KBM-7 (cell line): ENCODE results near the gene ADAMTSL1.

Experiments
- DNase-seq: peaks from one replicate; pipeline ENCODE4 v3.0.0-alpha.2; 2015
- in situ Hi-C: fragments of 300-500 bp; cut with MboI; formaldehyde crosslinking; loops from 2 replicates; pipeline ENCODE4 v1.14.3; 2020; ENCODE audit warnings: low sequenced_read_pairs, low pct_unique_long_range_greater_than_20kb, mixed read lengths

The ADAMTSL1 gene

DNA sequence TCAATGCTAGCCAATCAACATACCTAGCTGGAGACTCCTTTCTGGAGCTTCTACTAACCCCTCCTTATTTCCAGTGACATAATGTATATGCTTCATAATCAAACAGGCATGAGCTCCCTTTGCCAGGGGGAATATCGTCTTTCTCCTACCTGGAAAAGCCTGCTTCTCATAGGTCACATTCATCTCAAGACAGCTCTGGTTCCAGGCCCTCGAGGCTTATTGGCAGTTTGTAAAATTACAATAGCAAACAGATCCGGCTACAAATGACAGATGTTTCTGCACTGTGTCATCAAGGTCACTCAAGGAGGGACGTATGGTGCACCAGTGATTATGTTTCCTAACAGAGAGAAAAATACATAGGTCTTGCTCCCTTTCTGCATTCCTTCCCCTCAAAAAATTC lies 419.1 kb downstream of the ADAMTSL1 start:
- in situ Hi-C loops = no loop called here

DNA sequence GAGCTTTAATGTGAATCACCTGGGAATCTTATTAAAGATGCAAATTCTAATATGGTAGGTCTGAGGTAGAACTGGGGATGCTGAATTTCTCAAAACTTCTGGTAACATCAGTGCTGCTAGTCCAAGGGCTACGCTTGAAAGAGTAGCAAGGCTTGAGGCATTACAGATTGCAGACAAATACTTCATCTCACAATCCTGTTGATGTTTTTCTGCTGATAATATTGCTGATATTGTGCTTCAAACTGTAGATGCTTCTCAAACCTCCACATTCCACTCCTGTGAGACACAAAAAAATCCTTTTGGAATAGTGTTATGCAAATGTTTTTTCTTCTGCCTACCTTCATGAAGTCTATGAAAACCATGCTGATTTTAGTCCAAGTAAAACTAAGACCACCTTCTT lies 419.5 kb downstream of the ADAMTSL1 start:
- in situ Hi-C loops = no loop called here
- DNase-seq = no peak

More for the DNA sequence above, 419.1 kb downstream of the ADAMTSL1 start:
- no peak for DNase-seq

DNA sequence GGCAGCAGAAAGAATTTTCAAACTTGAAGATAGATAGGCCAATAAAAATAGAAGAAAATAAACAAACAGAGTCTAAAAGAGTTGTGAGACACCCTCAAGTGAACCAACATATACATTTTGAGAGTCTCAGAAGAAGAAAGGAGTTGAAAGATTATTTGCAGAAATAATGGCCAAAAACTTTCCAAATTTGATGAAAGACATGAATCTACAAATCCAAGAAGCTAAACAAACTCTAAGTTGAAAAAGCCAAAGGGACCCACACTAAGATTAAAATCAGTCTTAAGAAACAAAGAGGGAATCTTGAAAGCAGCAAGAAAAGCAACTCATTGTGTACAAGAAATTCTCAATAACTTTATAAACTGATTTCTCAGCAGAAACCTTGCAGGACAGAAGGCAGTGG lies 422.1 kb downstream of the ADAMTSL1 start:
- in situ Hi-C loops = no loop called here
- no peak for DNase-seq

DNA sequence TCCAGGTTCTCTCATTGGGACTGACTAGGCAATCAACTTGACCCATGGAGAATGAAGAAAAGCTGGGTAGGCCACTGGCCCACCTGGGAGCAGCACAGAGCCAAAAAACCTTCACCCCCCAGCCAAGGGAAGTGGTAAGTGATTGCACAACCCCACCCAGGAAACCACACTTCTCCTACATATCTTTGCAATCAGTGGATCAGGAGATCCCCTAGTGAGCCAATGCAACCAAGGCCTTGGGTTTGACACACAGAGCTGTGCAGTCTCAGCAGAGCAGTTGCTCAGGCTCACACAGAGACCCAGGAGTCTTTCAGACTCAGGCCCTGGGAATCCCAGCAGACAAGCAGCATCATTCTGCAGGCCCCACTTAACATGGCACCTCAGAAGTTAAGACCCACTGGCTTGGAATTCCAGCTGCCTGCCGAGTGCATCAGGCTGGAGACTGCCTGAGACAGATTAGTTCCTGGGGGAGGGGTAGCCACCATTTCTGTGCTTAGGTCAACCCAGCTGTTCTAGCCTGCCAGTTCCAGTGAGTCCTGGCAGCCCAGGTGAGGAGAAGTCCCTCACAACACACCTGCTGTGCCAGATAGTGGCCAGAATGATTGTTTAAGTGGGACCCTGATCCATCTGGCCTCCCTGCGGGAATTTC lies 422.7 kb downstream of the ADAMTSL1 start:
- DNase-seq = no peak
- in situ Hi-C loops = no loop called here

DNA sequence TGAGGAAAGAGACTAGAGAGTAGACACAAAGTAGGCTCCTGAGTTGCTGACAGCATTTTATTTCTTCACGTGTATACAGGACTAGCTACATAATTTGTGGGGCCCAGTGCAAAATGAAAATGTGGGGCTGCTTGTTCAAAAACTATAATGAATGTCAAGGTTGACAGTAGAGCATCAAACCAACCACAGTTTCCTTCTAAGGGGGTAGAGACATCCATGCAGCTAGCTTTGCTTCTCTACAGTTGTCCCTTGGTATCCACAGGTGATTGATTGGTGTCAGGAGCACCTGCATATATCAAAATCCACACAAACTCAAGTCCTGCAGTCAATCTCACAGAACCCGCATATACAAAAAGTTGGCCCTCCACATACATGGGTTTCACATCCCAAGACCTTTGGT lies 429.5 kb downstream of the ADAMTSL1 start:
- in situ Hi-C loops = no loop called here
- DNase-seq = no peak

DNA sequence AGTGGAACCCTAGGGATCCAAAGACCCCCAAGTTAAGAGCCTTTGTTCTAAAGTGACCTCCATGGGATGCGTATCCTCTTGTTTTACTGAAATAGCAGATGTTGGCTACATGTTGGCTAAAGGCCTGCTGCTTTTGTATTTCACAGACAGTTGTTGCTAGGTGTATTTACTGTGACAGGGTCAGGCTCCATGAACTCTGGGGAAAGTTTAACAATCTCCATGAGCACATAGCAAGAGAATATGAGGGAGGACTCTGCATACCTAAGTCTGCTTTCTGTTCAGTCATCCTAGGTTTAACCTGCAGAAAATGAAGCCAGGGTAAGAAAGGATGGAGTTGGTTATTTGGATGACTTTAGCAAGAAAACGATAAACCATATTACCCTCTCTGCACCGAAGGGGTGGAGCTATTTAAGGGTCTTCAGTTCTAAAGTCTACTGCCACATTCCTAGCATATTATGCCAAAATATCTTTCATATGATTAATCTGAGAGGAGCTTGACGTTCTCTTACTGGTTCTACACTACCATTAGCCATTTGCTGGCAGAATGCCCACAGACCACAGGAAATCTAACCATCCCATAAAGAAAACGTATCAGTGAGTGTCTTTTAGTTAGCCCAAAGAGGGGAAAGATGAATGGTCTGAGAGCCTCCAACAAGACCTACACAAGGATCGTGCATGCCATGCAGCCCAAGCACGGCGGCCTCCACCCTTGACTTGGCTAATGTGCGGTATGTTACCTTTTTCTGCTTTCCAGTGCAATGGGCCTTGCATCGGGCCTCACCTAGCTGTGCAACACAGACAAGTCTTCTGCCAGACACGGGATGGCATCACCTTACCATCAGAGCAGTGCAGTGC lies 431.3 kb downstream of the ADAMTSL1 start:
- in situ Hi-C loops = no loop called here

DNA sequence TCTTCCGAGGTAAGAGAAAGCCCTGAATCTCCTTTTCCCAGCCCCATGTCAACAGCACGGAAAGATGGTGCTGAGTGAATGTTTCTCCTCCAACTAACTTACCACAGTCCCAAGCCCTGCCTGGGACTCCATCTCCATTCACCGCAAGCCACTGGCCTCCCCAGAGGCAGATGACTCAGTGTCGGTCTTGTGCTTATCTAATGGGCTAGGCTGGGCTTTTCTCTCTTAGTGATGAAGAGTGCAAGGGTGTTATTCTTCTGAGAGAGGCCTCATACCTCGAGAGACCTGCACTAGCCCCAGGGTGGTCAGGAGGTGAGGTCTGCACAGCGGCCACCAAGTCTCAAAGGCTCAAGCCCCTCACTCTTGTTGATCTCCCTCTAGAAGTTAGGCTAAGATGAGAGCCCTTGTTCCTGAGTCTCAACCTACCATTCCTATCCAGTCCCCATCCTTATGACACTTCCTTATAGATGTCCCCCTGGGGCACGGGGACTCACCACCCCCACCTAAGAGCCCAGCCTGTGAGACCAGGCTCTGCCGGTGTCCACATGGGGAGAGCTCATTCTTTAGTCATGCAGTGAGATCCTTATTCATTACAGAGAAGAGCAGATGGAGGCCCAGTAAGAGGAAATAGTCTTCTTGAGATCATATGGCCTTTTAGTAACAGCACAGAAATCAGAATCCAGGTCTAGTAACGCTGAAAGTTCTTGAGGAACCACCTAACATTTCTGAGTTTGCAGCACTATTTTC lies 432.1 kb downstream of the ADAMTSL1 start:
- no peak for DNase-seq
- in situ Hi-C loops = no loop called here

More for the DNA sequence above, 431.3 kb downstream of the ADAMTSL1 start:
- no peak for DNase-seq

DNA sequence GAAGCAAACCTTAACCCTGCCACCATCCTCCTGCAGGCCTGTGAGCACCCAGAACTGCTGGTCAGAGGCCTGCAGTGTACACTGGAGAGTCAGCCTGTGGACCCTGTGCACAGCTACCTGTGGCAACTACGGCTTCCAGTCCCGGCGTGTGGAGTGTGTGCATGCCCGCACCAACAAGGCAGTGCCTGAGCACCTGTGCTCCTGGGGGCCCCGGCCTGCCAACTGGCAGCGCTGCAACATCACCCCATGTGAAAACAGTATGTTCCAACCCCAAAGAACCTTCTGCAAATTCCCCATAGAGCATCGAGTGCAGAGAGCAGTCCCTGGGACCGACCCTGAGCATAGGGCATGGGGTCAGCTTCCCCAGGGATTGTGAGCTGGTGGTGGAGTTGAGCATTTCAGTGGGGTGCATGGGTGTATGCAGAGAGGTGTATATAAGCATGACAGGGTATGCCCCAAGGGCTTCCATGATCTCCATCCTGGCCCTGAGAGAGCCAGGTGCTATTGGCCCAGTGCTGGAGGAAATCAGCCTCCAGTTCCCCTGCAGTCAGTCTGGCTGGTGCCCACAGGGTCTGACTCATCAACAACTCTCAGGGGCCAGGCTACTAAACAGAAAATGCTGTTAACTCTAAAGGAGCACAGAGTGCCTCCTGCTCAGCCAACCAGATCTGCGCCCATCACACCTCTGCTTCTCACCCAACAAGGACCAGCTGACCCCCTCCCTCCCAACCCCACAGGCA lies 432.9 kb downstream of the ADAMTSL1 start:
- DNase-seq = no peak
- in situ Hi-C loops = no loop called here

DNA sequence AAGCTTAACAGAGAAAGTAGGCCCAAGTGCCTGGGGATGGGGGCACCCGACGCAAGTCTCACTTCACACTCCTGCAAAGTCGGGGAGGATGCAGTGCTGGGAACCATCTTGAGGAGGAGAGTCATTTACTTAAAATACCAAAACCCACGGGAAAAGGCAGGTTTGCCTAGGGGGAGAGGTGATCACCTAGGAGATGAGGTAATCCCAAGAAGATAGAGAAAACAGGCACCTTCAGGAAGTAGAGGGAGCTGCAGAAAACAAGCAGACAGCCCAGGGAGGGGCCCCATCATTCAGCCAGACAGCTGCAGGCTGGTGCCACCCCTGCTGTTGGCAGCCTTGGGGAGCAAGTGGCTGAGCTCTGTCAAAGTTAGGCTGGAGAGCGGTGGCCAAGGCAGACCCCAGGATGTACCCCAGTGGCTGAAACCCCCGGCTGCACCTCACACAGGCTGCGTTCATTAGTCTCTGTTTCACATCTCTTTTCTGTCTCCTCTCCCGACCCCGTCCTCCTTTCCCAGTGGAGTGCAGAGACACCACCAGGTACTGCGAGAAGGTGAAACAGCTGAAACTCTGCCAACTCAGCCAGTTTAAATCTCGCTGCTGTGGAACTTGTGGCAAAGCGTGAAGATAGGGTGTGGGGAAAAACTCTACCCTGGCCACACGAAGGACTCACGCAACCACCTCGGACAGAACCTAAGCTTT lies 434.1 kb downstream of the ADAMTSL1 start:
- in situ Hi-C loops = no loop called here
- DNase-seq = no peak

DNA sequence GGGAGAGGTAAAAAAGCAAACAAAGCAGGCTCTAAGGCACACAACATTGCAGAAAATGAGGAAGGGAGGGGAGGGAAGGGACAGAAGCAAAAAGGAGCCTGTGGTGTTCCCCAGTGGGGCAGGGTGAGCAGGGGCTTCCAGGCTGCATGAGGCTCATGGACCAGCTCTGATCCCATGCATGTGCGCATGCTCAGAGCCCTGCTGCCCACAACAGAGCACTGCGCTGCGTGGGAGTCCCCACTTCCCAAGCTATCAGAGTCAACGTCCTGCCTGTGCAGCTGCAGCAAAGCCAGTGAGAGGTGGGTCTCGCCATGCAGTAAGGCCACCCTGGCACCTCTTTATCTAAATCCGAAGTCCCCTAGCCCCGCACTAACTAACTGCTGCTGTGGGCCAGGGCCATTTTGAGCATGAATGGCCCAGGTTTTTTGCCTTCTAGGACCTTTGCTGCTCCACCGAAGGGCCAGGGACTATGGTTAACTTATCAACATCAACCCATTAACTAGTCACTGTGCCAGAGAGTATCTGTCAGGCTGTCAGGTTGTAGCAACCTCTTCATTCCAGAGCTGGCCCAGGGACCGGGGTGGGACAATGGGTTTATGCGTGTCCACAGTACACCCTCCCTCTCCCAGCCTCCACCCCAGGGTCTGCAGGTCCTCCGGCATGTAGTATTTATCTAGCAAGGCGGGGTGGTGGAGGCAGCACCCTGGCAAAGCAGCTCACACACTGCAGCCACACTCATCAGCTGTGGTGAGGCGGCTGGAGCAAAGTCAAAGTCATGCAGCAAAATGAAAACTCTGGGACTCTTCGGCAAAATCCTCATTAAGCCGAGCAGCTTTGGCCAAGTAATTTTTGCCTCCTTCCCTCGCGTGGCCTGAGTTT lies 435.4 kb downstream of the ADAMTSL1 start:
- no peak for DNase-seq
- in situ Hi-C loops = no loop called here

DNA sequence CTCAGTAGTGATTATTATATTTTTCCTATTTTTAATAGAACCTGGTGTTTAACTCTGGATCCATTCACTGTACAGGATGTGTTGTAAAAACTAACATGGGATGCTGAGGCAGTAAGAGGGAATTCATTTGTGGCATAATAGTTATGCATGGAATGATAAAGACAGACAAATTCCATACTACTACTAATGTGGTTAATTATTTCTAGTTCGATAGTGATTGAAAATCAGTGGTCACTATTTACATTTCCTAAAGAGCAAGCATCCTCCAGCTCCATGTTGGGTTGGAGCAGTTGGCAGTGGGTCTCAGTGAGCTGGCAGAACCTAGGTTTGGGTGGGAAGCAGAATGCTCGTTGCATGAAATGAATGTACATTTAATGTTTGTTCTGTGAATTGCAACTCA lies 436.5 kb downstream of the ADAMTSL1 start:
- DNase-seq = no peak
- in situ Hi-C loops = no loop called here

DNA sequence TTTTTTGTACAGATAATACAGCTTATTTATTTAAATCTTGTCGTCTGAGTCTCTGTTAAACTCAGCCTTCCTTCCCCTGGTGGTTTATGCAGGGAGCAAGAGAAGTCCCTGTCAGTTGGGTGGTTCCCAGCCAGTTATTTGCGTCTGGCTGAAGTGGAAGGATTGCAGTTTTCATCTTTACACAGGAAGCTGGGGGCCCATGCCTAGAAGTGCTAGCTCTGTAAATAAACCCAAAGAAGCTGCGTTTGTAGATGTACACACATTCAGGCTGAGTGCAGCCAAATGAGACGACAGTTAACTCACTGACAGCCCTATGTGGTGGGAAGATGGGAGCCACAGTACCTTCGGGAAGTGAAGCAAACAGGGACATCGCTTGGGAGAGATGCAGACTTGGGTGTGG lies 437.0 kb downstream of the ADAMTSL1 start:
- no peak for DNase-seq
- in situ Hi-C loops = no loop called here

DNA sequence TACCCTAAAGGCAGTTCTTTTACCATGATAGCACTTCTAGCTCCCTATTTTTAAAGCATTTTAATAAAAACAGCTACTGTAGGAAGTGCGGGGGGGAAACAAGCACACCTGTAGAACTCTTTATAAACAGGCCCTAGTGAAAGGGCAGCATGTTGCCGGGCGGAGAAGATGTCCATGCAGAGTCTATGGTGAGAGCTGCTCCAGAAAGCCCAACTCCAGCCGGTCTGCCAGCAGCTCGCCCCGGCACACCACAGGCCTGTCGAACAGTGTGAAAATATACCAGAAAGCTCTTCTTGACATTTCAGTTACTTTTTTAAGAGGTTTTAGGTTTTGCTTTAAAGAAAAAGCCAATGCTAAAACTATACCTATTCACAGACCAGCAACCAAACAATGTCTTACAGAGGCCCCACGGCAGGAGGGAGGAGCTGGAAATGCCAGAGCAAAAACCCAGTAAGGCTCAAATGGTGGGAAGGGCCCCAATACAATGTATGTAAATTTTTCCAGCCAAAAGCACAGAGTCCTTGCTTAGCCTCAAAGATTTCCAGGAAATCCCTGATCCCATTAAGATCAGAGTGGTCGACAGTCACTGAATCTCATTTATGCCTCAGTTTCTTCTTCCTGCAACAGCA lies 437.9 kb downstream of the ADAMTSL1 start:
- in situ Hi-C loops = no loop called here

DNA sequence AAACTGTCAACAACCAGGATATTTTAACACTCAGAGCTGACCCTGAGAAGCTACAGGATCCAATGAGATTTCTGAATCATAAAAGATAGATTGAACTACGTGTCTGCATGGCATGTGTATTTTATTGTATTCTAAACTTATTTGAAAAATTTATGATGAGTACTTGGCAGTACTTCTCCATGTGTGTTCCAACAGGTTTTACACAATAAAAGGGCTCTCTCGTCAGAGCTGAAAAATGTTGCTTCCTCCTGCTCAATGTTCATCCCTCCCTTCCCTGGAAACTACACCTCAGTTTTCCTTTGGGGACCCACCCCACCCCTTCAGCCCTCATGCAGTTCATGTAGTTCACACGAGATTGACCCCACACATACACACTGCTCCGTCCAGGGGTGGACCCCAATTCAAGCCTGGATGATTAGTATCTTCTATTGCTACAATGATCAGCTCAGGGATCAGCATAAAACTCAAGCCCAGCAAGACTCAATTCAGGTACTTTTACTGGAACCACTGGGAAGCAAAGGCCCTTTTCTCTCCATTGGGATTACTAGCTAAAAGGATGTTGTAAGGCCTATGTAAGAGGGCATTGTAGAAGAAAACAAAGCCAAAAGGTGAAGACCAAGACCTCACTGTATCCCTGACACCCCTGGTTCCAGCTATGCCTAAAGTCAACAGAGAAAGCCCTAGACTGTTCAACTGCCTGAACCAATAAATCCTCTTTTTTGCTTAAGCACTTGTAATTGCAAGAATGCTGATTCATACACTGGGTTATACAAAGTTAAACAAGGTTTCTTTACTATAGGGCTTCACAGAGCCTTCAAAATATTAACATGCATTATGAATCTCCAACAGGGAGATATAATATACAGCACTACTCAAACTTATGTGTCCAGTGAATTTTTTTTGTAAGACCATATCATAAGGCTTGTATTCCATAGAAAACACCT lies 446.5 kb downstream of the ADAMTSL1 start:
- in situ Hi-C loops = no loop called here

More for the DNA sequence above, 437.9 kb downstream of the ADAMTSL1 start:
- no peak for DNase-seq

DNA sequence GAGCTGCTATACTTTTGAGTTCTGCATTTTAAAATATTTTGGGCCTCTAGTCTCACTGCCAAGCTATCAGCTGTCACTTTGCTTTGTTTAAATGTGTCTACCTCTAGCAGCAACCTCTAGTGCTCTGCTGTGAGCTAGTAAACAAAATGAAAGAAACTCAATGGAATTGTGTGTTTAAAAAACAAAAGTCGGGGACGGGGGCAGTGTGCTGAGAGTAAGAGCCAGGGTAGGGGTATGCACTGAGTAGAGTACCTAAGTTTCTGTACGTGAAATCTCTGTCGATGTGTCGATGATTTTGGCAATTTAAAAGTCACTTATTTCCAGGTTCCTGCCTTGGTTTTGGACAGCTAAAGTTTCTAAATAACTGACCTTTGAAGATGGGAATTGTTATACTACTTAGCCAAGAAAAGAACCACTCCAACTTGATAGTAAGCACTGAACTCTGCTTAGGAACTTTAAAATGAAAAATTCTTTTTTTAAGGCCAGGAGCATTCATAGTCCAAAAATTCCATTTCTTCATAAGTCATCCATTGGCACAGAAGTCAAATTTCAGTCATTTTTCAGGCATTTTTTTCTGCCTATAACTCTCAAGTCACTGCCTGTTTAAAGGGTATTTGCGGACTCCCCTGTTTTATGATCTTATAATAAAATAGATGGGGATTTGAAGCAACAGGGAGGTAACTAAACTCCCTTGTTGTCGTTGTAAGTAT lies 447.6 kb downstream of the ADAMTSL1 start:
- DNase-seq = no peak
- in situ Hi-C loops = no loop called here

More for the DNA sequence above, 446.5 kb downstream of the ADAMTSL1 start:
- DNase-seq = no peak
